Heart right ventricle (tissue), 16 donors: ENCODE data around the gene AK4. TPM values are rescaled to one million over a fixed set of nuclear protein-coding genes. Genes with fewer than 3 reads are reported as not detected.

Experiments used
- ATAC-seq, 8 donors: fragments of 200-7000 bp; cut with Tn5 transposase; one replicate each; pipeline ENCODE4 v1.9.1; 2020; ENCODE audit warnings: mild to moderate bottlenecking in 8 of 8, moderate library complexity in 8 of 8, moderate number of reproducible peaks in 1 of 8
- DNase-seq, 2 donors: peaks; one replicate each; pipeline ENCODE4 v3.0.0-alpha.2; 2020
- H3K27ac ChIP-seq, 10 donors: fragments of 200-600 bp; sonication (generic) in 2 of 10; one replicate each; pipeline versions ENCODE4 v1.5.0 to v1.8.0; 2020 to 2022; ENCODE audit warnings: mild to moderate bottlenecking in 3 of 10
- H3K27me3 ChIP-seq, 7 donors: fragments of 200-600 bp; one replicate each; pipeline ENCODE4 v1.8.0; 2021 to 2022; ENCODE audit warnings: mild to moderate bottlenecking in 2 of 7
- H3K36me3 ChIP-seq, 9 donors: fragments of 200-600 bp; sonication (generic) in 1 of 9; one replicate each; pipeline versions ENCODE4 v1.5.0 to v1.8.0; 2020 to 2022; ENCODE audit warnings: mild to moderate bottlenecking in 2 of 9
- H3K4me1 ChIP-seq, 9 donors: fragments of 200-600 bp; sonication (generic) in 1 of 9; one replicate each; pipeline versions ENCODE4 v1.5.0 to v1.8.0; 2020 to 2022; ENCODE audit warnings: mild to moderate bottlenecking in 4 of 9
- H3K4me3 ChIP-seq, 10 donors: fragments of 200-600 bp; sonication (generic) in 2 of 10; one replicate each; pipeline versions ENCODE4 v1.5.0 to v1.8.0; 2020 to 2022; ENCODE audit warnings: mild to moderate bottlenecking in 7 of 10, moderate library complexity in 2 of 10
- H3K9me3 ChIP-seq, 11 donors: fragments of 200-600 bp in 10 of 11; sonication (generic) in 2 of 11; one replicate each; pipeline versions ENCODE4 v1.5.0 to v1.8.0; 2013 to 2022; ENCODE audit warnings: mild to moderate bottlenecking in 2 of 11, control low read depth in 1 of 11, moderate library complexity in 1 of 11
- CTCF ChIP-seq, 9 donors: fragments of 200-600 bp; sonication (generic) in 2 of 9; IDR thresholded peaks; one replicate each; pipeline versions ENCODE4 v1.5.0 to v1.8.0; 2021 to 2022; ENCODE audit warnings: antibody characterized with exemption in 9 of 9, mild to moderate bottlenecking in 5 of 9, moderate library complexity in 1 of 9
- WGBS, 2 donors: extraction: QIAGEN DNeasy Blood & Tissue Kit; methylation state at CpG; one replicate each; pipeline ENCODE4 v1.1.7; 2013; ENCODE audit warnings: inconsistent platforms in 1 of 2; 5-methylcytosine and 5-hydroxymethylcytosine counted together
- intact Hi-C, 10 donors: fragments of 100-400 bp; cut with DNase I; formaldehyde crosslinking; loops; one replicate each; pipeline versions ENCODE4 v1.11.1 to v1.14.2; 2022
- polyA plus RNA-seq, 2 donors: library from polyadenylated mRNA; stranded (reverse); fragments of 200-250 nt; gene quantifications; one replicate each; pipeline ENCODE4 v1.2.3, GENCODE V29; 2013
- total RNA-seq, 10 donors: library from RNA; stranded (reverse); fragmentation: NEBNext Ultra II Directional in 3 of 10; extraction: Animal tissue kit (Norgen Biotek cat#: 25700) in 3 of 10; gene quantifications; one replicate each; pipeline versions ENCODE4 v1.2.1 to v1.2.4, GENCODE V29; 2021 to 2023
- donor health status: Arrhythmogenic right ventricular cardiomyopathy.
- donor health status: ischemic (EF 13 %, LVEDD 7.1; RV severe dilation, severe dysfunction).
- donor health status: healthy with polysubstance abuse.
- donor health status: DM: no; HTN: yes; CAD: no.
- donor health status: DM: no; HTN: no; CAD: no.
- donor health status: ischemic (EF 25% LVEDD 6.9; RV normal size, moderate dysfunction).
- donor health status: ischemic (EF 25% LVEDD 5.7; RV mildly dilated, moderate dysfunction).
- donor health status: healthy.
- donor health status: DM: yes; HTN: yes; CAD: no.
- donor health status: Ischemic cardiomyopathy.
- donor health status: ischemic (EF 35%, LVEDD 5.7; RV mildly dilated, moderate dysfunction).
- donor health status: nonischemic (EF 11% LVEDD 7.7; RV severe dilation, severe dysfunction).
- donor health status: DM: yes; HTN: yes; CAD: no.
- donor health status: PGD.
- donor health status: ischemic (EF 29% LVEDD 5.4; RV normal size, mild dysfunction).
- donor health status: nonischemic (EF 23%, LVEDD 6.1; RV moderate dilation, normal function).

The AK4 gene
- total and polyA plus RNA-seq, 12 donors = 9.9 to 179 (median 142) TPM

- H3K4me1 ChIP-seq = peaks cover 0 to 21% (median 18%) of the 10 kb centered on the region in 9 donors
- intact Hi-C loops = loop anchor here in 3 of 10 donors (10.0 kb wide), 2 partner anchors 145 to 155 kb away; partner anchors contain the start of genes LEPR (in 2 of the 3) and LEPROT (in 2 of the 3)
- DNase-seq (no peak), ATAC-seq (no peak)
- TF ChIP-seq CTCF (IDR thresholded peaks at IDR 0.05) = no peak
- H3K36me3 ChIP-seq = no peaks in the 10 kb centered on the region
- WGBS, 2 donors = 89 to 92% methylated on average over 2 of the region's 2 CpGs
- no peak overlapping the region for H3K4me3 ChIP-seq
- H3K27me3 ChIP-seq = peaks cover 0 to 19% (median 7%) of the 10 kb centered on the region in 7 donors
- H3K9me3 ChIP-seq = no peaks in the 10 kb centered on the region
- H3K27ac ChIP-seq = no peak overlapping the region
Measured at GRCh38 chr1:65269612-65270011, 121.6 kb downstream of the AK4 start.

GRCh38 chr1:65276197-65276939 lies 128.4 kb downstream of the AK4 start:
- intact Hi-C loops = no loop called here
- DNase-seq (no peak), ATAC-seq (no peak)
- Histone ChIP-seq H3K27me3 (no peaks in the 10 kb centered on the region), H3K27ac (no peak overlapping the region), H3K4me3 (no peak overlapping the region), H3K36me3 (no peaks in the 10 kb centered on the region), H3K9me3 (no peaks in the 10 kb centered on the region), H3K4me1 (peaks cover 0 to 28% (median 18%) of the 10 kb centered on the region in 9 donors)
- no peak for TF ChIP-seq CTCF (IDR thresholded peaks at IDR 0.05)
- WGBS, 2 donors = 50 to 51% methylated on average over 1 of the region's 1 CpG

GRCh38 chr1:65277605-65278347 lies 129.8 kb downstream of the AK4 start:
- Histone ChIP-seq H3K4me3 (peak overlapping the region in 4 of 10 donors; percentile 9 to 16 (median 10)), H3K9me3 (no peaks in the 10 kb centered on the region), H3K27me3 (no peaks in the 10 kb centered on the region), H3K4me1 (peaks cover 0 to 28% (median 18%) of the 10 kb centered on the region in 9 donors), H3K27ac (peak overlapping the region in 8 of 10 donors; percentile 7 to 81 (median 64)), H3K36me3 (no peaks in the 10 kb centered on the region)
- DNase-seq (no peak), ATAC-seq (peak in 2 of 8 donors; percentile 44 to 48)
- intact Hi-C loops = no loop called here
- WGBS, 2 donors = 37 to 55% methylated on average over 10 of the region's 10 CpGs
- no peak for TF ChIP-seq CTCF (IDR thresholded peaks at IDR 0.05)

GRCh38 chr1:65278376-65279069 lies 130.5 kb downstream of the AK4 start:
- no peak for TF ChIP-seq CTCF (IDR thresholded peaks at IDR 0.05)
- H3K27me3 ChIP-seq = no peaks in the 10 kb centered on the region
- H3K4me3 ChIP-seq = peak overlapping the region in 6 of 10 donors; percentile 7 to 30 (median 10)
- H3K9me3 ChIP-seq = no peaks in the 10 kb centered on the region
- ATAC-seq = peak in 5 of 8 donors; percentile 43 to 77 (median 67)
- DNase-seq = no peak
- no peaks in the 10 kb centered on the region for H3K36me3 ChIP-seq
- WGBS, 2 donors = 16 to 36% methylated on average over 5 of the region's 5 CpGs
- peak overlapping the region in 8 of 10 donors; percentile 7 to 81 (median 64) for H3K27ac ChIP-seq
- H3K4me1 ChIP-seq = peaks cover 0 to 28% (median 18%) of the 10 kb centered on the region in 9 donors
- intact Hi-C loops = no loop called here
